H1 (cell line): ENCODE measurements around the gene VGLL3. TPM values are rescaled to one million over a fixed set of nuclear protein-coding genes. Genes with fewer than 3 reads are reported as not detected.

ENCODE experiments used
- CTCF ChIA-PET: fragments of 300-600 bp; sonication (Branson Sonifier 250); formaldehyde crosslinking; loops from one replicate; lab custom pipeline; 2021; ENCODE audit not compliant: partially characterized antibody; lab: Charles Lee
- POLR2A ChIA-PET: fragments of 300-600 bp; sonication (Branson Sonifier 250); formaldehyde crosslinking; loops from one replicate; lab custom pipeline; 2021; ENCODE audit warnings: inconsistent platforms; ENCODE audit not compliant: partially characterized antibody; lab: Charles Lee
- DNase-seq, 2 experiments: peaks; one replicate each; pipeline versions ENCODE4 v3.0.0 to v3.0.0-alpha.2; 2010 to 2022; ENCODE audit warnings: low spot score in 2 of 2, low read depth in 1 of 2, mixed read lengths in 1 of 2
- FAIRE-seq: peaks from 2 replicates; lab custom pipeline; 2011; peaks lifted over from hg19 to GRCh38; lab: Jason Lieb, UNC
- H2AFZ ChIP-seq: 2 replicates; pipeline ENCODE4 v1.8.1; 2012; ENCODE audit warnings: low read length, inconsistent platforms
- H2AK5ac ChIP-seq: 2 replicates; pipeline ENCODE4 v1.6.1; 2013; ENCODE audit warnings: low read depth, low read length
- H2BK120ac ChIP-seq: replicated peaks from 2 replicates; pipeline ENCODE3; 2013; ENCODE audit warnings: low read depth, low read length, inconsistent platforms
- H2BK12ac ChIP-seq: 2 replicates; pipeline ENCODE4 v1.6.1; 2013; ENCODE audit warnings: low read depth, low read length
- H2BK15ac ChIP-seq: 2 replicates; pipeline ENCODE4 v1.6.1; 2013; ENCODE audit warnings: low read length
- H2BK20ac ChIP-seq: 2 replicates; pipeline ENCODE4 v1.6.1; 2013; ENCODE audit warnings: low read length
- H2BK5ac ChIP-seq: 2 replicates; pipeline ENCODE4 v1.6.1; 2013; ENCODE audit warnings: low read depth, low read length
- H3K14ac ChIP-seq: 2 replicates; pipeline ENCODE4 v1.6.1; 2013; ENCODE audit warnings: inconsistent platforms; ENCODE audit not compliant: insufficient read length
- H3K18ac ChIP-seq: 2 replicates; pipeline ENCODE4 v1.6.1; 2013; ENCODE audit warnings: low read length; ENCODE audit errors: extremely low read depth
- H3K23ac ChIP-seq: 2 replicates; pipeline ENCODE4 v1.6.1; 2013; ENCODE audit warnings: inconsistent platforms; ENCODE audit not compliant: insufficient read length
- H3K23me2 ChIP-seq: 2 replicates; pipeline ENCODE4 v1.6.1; 2013; ENCODE audit warnings: low read depth, low read length
- H3K27ac ChIP-seq: 2 replicates; pipeline ENCODE4 v1.6.1; 2011; ENCODE audit warnings: low read depth, low read length, inconsistent platforms
- H3K27me3 ChIP-seq, 4 experiments: replicated peaks in 1 of 4; 1 replicate in 1 of 4; 2 replicates in 3 of 4; pipeline versions ENCODE4 v1.6.1 to v1.8.1; 2011 to 2013; ENCODE audit warnings: low read length in 3 of 4, mild to moderate bottlenecking in 3 of 4, inconsistent platforms in 2 of 4, mixed read lengths in 2 of 4, moderate library complexity in 1 of 4; ENCODE audit not compliant: control insufficient read depth in 3 of 4, insufficient read depth in 3 of 4; ENCODE audit errors: extremely low read depth in 1 of 4
- H3K36me3 ChIP-seq, 4 experiments: 2 replicates each; pipeline versions ENCODE4 v1.6.1 to v1.8.1; 2011 to 2013; ENCODE audit warnings: mild to moderate bottlenecking in 4 of 4, low read length in 3 of 4, moderate library complexity in 2 of 4, control low read depth in 1 of 4, inconsistent platforms in 1 of 4; ENCODE audit not compliant: insufficient read depth in 4 of 4, control insufficient read depth in 2 of 4
- H3K4ac ChIP-seq: replicated peaks from 2 replicates; pipeline ENCODE3; 2013; ENCODE audit warnings: low read length, low read depth, mixed read lengths, inconsistent platforms; ENCODE audit not compliant: insufficient read length
- H3K4me1 ChIP-seq, 4 experiments: replicated peaks in 1 of 4; 1 replicate in 1 of 4; 2 replicates in 3 of 4; pipeline versions ENCODE4 v1.6.1 to v1.8.1; 2011 to 2013; ENCODE audit warnings: low read length in 3 of 4, inconsistent platforms in 2 of 4, mixed read lengths in 1 of 4; ENCODE audit not compliant: insufficient read depth in 4 of 4, control insufficient read depth in 3 of 4
- H3K4me2 ChIP-seq, 2 experiments: 2 replicates each; pipeline versions ENCODE4 v1.6.1 to v1.8.1; 2011 to 2013; ENCODE audit warnings: low read depth in 2 of 2, low read length in 2 of 2, control low read depth in 1 of 2, inconsistent platforms in 1 of 2, mild to moderate bottlenecking in 1 of 2; ENCODE audit not compliant: insufficient read depth in 1 of 2
- H3K4me3 ChIP-seq, 4 experiments: fragments of 200-600, 300-600 bp in 1 of 4; sonication (generic), shearing (Covaris generic), sonication (Bioruptor Twin) in 1 of 4; 2 replicates each; pipeline versions ENCODE4 v1.5.1 to v1.8.1; 2011 to 2016; ENCODE audit warnings: low read length in 4 of 4, low read depth in 3 of 4, control low read depth in 2 of 4, inconsistent platforms in 2 of 4, mild to moderate bottlenecking in 2 of 4, mixed read lengths in 1 of 4, moderate library complexity in 1 of 4; ENCODE audit not compliant: insufficient read depth in 2 of 4; ENCODE audit errors: extremely low read depth in 1 of 4
- H3K56ac ChIP-seq: replicated peaks from 2 replicates; pipeline ENCODE3; 2013; ENCODE audit warnings: low read depth, mild to moderate bottlenecking, mixed read lengths, low read length, inconsistent platforms; ENCODE audit not compliant: insufficient read length
- H3K79me1 ChIP-seq: 2 replicates; pipeline ENCODE4 v1.6.1; 2013; ENCODE audit warnings: low read depth, low read length, control low read depth
- H3K79me2 ChIP-seq, 2 experiments: 2 replicates each; pipeline versions ENCODE4 v1.6.1 to v1.8.1; 2012 to 2013; ENCODE audit warnings: low read length in 2 of 2, mild to moderate bottlenecking in 2 of 2, inconsistent platforms in 1 of 2; ENCODE audit not compliant: insufficient read depth in 2 of 2, control insufficient read depth in 1 of 2
- H3K9ac ChIP-seq, 4 experiments: replicated peaks in 1 of 4; 1 replicate in 1 of 4; 2 replicates in 3 of 4; pipeline versions ENCODE4 v1.6.1 to v1.8.1; 2011 to 2013; ENCODE audit warnings: low read depth in 3 of 4, low read length in 3 of 4, control low read depth in 2 of 4, mild to moderate bottlenecking in 2 of 4, moderate library complexity in 2 of 4, inconsistent platforms in 1 of 4; ENCODE audit errors: extremely low read depth in 1 of 4
- H3K9me3 ChIP-seq, 2 experiments: 2 replicates each; pipeline versions ENCODE4 v1.6.1 to v1.8.1; 2012 to 2013; ENCODE audit warnings: mild to moderate bottlenecking in 2 of 2, moderate library complexity in 2 of 2, control low read depth in 1 of 2, inconsistent platforms in 1 of 2, low read depth in 1 of 2, low read length in 1 of 2, mixed read lengths in 1 of 2; ENCODE audit not compliant: insufficient read depth in 2 of 2
- H4K20me1 ChIP-seq, 2 experiments: replicated peaks in 1 of 2; 2 replicates each; pipeline versions ENCODE3 to v1.8.1; 2011 to 2013; ENCODE audit warnings: inconsistent platforms in 2 of 2, low read length in 2 of 2, mild to moderate bottlenecking in 1 of 2; ENCODE audit not compliant: insufficient read depth in 2 of 2, control insufficient read depth in 1 of 2
- H4K5ac ChIP-seq: 2 replicates; pipeline ENCODE4 v1.6.1; 2013; ENCODE audit warnings: low read length, low read depth, mixed read lengths, inconsistent platforms; ENCODE audit not compliant: insufficient read length
- H4K8ac ChIP-seq: 2 replicates; pipeline ENCODE4 v1.8.0; 2013; ENCODE audit warnings: mild to moderate bottlenecking, moderate library complexity, low read length, inconsistent platforms; ENCODE audit not compliant: insufficient read depth; ENCODE audit errors: extremely low read depth
- H4K91ac ChIP-seq: replicated peaks from 2 replicates; pipeline ENCODE3; 2013; ENCODE audit warnings: low read length, mixed read lengths, inconsistent platforms; ENCODE audit not compliant: insufficient read length
- BCL11A ChIP-seq, 2 experiments: IDR thresholded peaks; one replicate each; pipeline ENCODE4 v1.6.1; 2011; ENCODE audit warnings: low read depth in 2 of 2, low read length in 2 of 2, mild to moderate bottlenecking in 2 of 2
- CHD1 ChIP-seq: IDR thresholded peaks from 2 replicates; pipeline ENCODE4 v1.6.1; 2012; ENCODE audit warnings: low read depth, low read length, improper control_type of control experiment
- CHD2 ChIP-seq: IDR thresholded peaks from 2 replicates; pipeline ENCODE4 v1.6.1; 2012; ENCODE audit warnings: low read length, improper control_type of control experiment
- E2F6 ChIP-seq: IDR thresholded peaks from 2 replicates; pipeline ENCODE4 v1.6.1; 2012; ENCODE audit warnings: inconsistent platforms
- EGR1 ChIP-seq: IDR thresholded peaks from 2 replicates; pipeline ENCODE4 v1.6.1; 2011; ENCODE audit warnings: low read depth, low read length, borderline replicate concordance
- FOSL1 ChIP-seq: IDR thresholded peaks from 2 replicates; pipeline ENCODE4 v1.6.1; 2011; ENCODE audit warnings: mild to moderate bottlenecking, low read depth, low read length, moderate library complexity; ENCODE audit not compliant: insufficient read depth
- HDAC2 ChIP-seq, 2 experiments: fragments of 300-600 bp in 1 of 2; sonication (generic) in 1 of 2; IDR thresholded peaks; 2 replicates each; pipeline ENCODE4 v1.6.1; 2011 to 2012; ENCODE audit warnings: low read depth in 2 of 2, low read length in 2 of 2, mild to moderate bottlenecking in 2 of 2, moderate library complexity in 2 of 2, borderline replicate concordance in 1 of 2, inconsistent platforms in 1 of 2
- MAFK ChIP-seq: IDR thresholded peaks from 2 replicates; pipeline ENCODE4 v1.6.1; 2012; ENCODE audit warnings: low read depth, mild to moderate bottlenecking, improper control_type of control experiment, low read length
- PHF8 ChIP-seq: fragments of 200-600 bp; sonication (generic); conservative IDR thresholded peaks from 2 replicates; pipeline ENCODE4 v1.7.1; 2012; ENCODE audit warnings: low read depth, mild to moderate bottlenecking, inconsistent platforms, low read length, moderate library complexity
- POLR2A ChIP-seq, 2 experiments: IDR thresholded peaks; 1 replicate in 1 of 2; 2 replicates in 1 of 2; pipeline ENCODE4 v1.6.1; 2011; ENCODE audit warnings: low read depth in 2 of 2, low read length in 2 of 2, mild to moderate bottlenecking in 2 of 2; ENCODE audit errors: control extremely low read depth in 1 of 2
- POLR2AphosphoS5 ChIP-seq: IDR thresholded peaks from 2 replicates; pipeline ENCODE4 v1.6.1; 2011; ENCODE audit warnings: low read depth, low read length
- SIX5 ChIP-seq: IDR thresholded peaks from 2 replicates; pipeline ENCODE4 v1.6.1; 2011; ENCODE audit warnings: mild to moderate bottlenecking, low read depth, low read length
- TAF7 ChIP-seq: optimal IDR thresholded peaks from 2 replicates; pipeline ENCODE3; 2011; ENCODE audit warnings: low read depth, mild to moderate bottlenecking, inconsistent platforms, low read length, moderate library complexity, borderline replicate concordance
- WGBS, 2 experiments: shearing (Covaris generic) in 1 of 2; methylation state at CpG; one replicate each; pipeline versions ENCODE4 v1.1.6 to v1.1.7; 2013 to 2015; ENCODE audit warnings: low lambda C conversion rate in 2 of 2, mixed read lengths in 2 of 2, inconsistent platforms in 1 of 2, low coverage in 1 of 2, missing lambda C conversion rate in 1 of 2; ENCODE audit not compliant: insufficient replicate concordance in 2 of 2, insufficient coverage in 1 of 2, insufficient read length in 1 of 2; ENCODE audit errors: extremely low coverage in 1 of 2, missing lambda C conversion rate in 1 of 2; 5-methylcytosine and 5-hydroxymethylcytosine counted together
- polyA plus RNA-seq, 7 experiments: library from polyadenylated mRNA; depleted of rRNA in 3 of 7; stranded (reverse) in 5 of 7; unstranded in 2 of 7; fragments of >200 nt in 5 of 7; fragments of 200-250 nt in 2 of 7; gene quantifications; 1 replicate in 5 of 7; 2 replicates in 1 of 7; 4 replicates in 1 of 7; pipeline versions ENCODE4 v1.2.1 to v1.2.3, GENCODE V29; 2011 to 2013; ENCODE audit warnings: missing spikeins in 2 of 7, mixed read lengths in 2 of 7
- total RNA-seq: library from RNA; stranded (reverse); fragmentation: NEBNext Ultra II Directional; extraction: Animal tissue kit (Norgen Biotek cat#: 25700); gene quantifications from 2 replicates; pipeline ENCODE4 v1.2.1, GENCODE V29; 2021

Gene VGLL3
- total and polyA plus RNA-seq, 2 of the 8 experiments (the other 6 are each of a cell fraction or from before 2014, with no cell fraction given): 13.4 to 24.2 TPM

- H3K14ac ChIP-seq: no peak overlapping the region
- no peaks in the 10 kb centered on the region for H3K9me3 ChIP-seq
- H3K4me1 ChIP-seq: peaks cover 0 to 3% (median under 1%) of the 10 kb centered on the region in 4 experiments; a peak in 2 of 7 replicates
- H4K91ac ChIP-seq: no peak overlapping the region
- no peak overlapping the region for H2BK120ac ChIP-seq
- FAIRE-seq: no peak
- ChIA-PET POLR2A (no interaction called here), CTCF (interaction anchor here (0.6 to 1.0 kb wide), 2 partner anchors 32 to 33 kb away, joined by 3 to 4 read pairs; no protein-coding TSS in a partner anchor)
- H2BK20ac ChIP-seq: no peak overlapping the region
- no peaks in the 10 kb centered on the region for H3K27me3 ChIP-seq
- H3K79me1 ChIP-seq: no peaks in the 10 kb centered on the region
- H3K79me2 ChIP-seq: no peaks in the 10 kb centered on the region
- H3K23me2 ChIP-seq: no peaks in the 10 kb centered on the region
- H3K36me3 ChIP-seq: no peaks in the 10 kb centered on the region
- H2AFZ ChIP-seq: no peak overlapping the region
- no peak overlapping the region for H2AK5ac ChIP-seq
- no peak for DNase-seq
- H2BK12ac ChIP-seq: no peak overlapping the region
- no peaks in the 10 kb centered on the region for H4K20me1 ChIP-seq
- H3K4me2 ChIP-seq: no peak overlapping the region
- H3K4me3 ChIP-seq: no peak overlapping the region
- no peak overlapping the region for H3K18ac ChIP-seq
- 97% methylated on average over 2 of the region's 2 CpGs; no CpG with 5 or more reads in 1 of the 2 experiments for WGBS, 2 experiments
- no peak overlapping the region for H3K9ac ChIP-seq
- H2BK5ac ChIP-seq: no peak overlapping the region
- H4K5ac ChIP-seq: no peak overlapping the region
- H3K27ac ChIP-seq: no peak overlapping the region
- no peak overlapping the region for H3K23ac ChIP-seq
- H2BK15ac ChIP-seq: no peak overlapping the region
- no peak overlapping the region for H4K8ac ChIP-seq
- no peak overlapping the region for H3K56ac ChIP-seq
- no peak overlapping the region for H3K4ac ChIP-seq
- no peak for TF ChIP-seq POLR2AphosphoS5
- TF ChIP-seq EGR1: no peak
- no peak for TF ChIP-seq HDAC2 (IDR thresholded peaks at IDR 0.05; ENCODE audit: borderline replicate concordance in 1 of 2, low read depth in 2 of 2, low read length in 2 of 2)
- no peak for TF ChIP-seq PHF8
- no peak for TF ChIP-seq MAFK
- TF ChIP-seq FOSL1: no peak
- no peak for TF ChIP-seq CHD2
- TF ChIP-seq BCL11A (IDR thresholded peaks at IDR 0.05; ENCODE audit: low read depth in 2 of 2, low read length in 2 of 2): no peak
- no peak for TF ChIP-seq CHD1
- TF ChIP-seq TAF7: no peak
- TF ChIP-seq E2F6: no peak
- no peak for TF ChIP-seq POLR2A (IDR thresholded peaks at IDR 0.05; ENCODE audit: control extremely low read depth in 1 of 2, low read depth in 2 of 2, low read length in 2 of 2)
- no peak for TF ChIP-seq SIX5
Observed at GRCh38 chr3:86954747-86955146, 36.2 kb downstream of the VGLL3 start.
